A549 (cell line): Measurements from ENCODE around the gene FAM171A1.

Experiments used
- CHD2 ChIP-seq: fragments of 150-350 bp; IDR thresholded peaks from 2 replicates; pipeline ENCODE4 v1.6.1; 2014; ENCODE audit warnings: low read length; ENCODE audit not compliant: partially characterized antibody
- CHD4 ChIP-seq: fragments of 200-600 bp; sonication (generic); IDR thresholded peaks from 2 replicates; pipeline ENCODE4 v1.6.1; 2016; ENCODE audit warnings: antibody characterized with exemption, mild to moderate bottlenecking, borderline replicate concordance
- EP300 ChIP-seq, 2 experiments: fragments of >200 bp; sonication (Bioruptor Twin); formaldehyde crosslinking; IDR thresholded peaks; 2 replicates in 1 of 2; 3 replicates in 1 of 2; pipeline ENCODE4 v1.6.1; 2016 to 2017
- JUN ChIP-seq, 2 experiments: fragments of >200 bp; sonication (Bioruptor Twin); formaldehyde crosslinking; IDR thresholded peaks; 2 replicates in 1 of 2; 3 replicates in 1 of 2; pipeline ENCODE4 v1.6.1; 2016 to 2017
- MYC ChIP-seq: IDR thresholded peaks from 2 replicates; pipeline ENCODE4 v1.6.1; 2012; ENCODE audit warnings: mild to moderate bottlenecking, inconsistent platforms, low read length, improper control_type of control experiment, borderline replicate concordance
- POLR2A ChIP-seq: IDR thresholded peaks from 2 replicates; pipeline ENCODE4 v1.6.1; 2012; ENCODE audit warnings: mild to moderate bottlenecking, low read length
- SMC3 ChIP-seq: fragments of >200 bp; sonication (Bioruptor Twin); formaldehyde crosslinking; IDR thresholded peaks from 3 replicates; pipeline ENCODE4 v1.6.1; 2018; ENCODE audit warnings: inconsistent platforms

DNA sequence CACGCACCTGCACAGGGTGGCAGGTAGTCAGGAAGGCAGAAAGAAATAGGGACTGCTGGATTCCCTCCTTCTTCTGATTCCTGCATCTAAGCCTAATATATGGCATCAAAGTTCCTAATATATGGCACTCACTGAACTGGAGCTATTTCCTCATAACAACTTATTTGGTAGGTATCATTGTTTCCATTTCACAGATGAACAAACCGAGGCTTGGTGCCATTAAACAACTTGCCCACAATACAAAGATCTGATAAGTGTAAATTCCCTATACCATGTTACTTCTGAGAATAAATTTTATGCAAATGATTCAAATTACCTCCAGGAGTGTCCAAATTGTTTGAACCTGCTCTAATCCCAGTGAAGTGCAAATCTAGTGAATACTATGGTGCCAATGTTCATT, 2.1 kb upstream of the FAM171A1 start:
- TF ChIP-seq POLR2A (no peak), JUN (IDR thresholded peaks at IDR 0.05) (no peak), CHD4 (no peak), SMC3 (no peak), CHD2 (no peak), MYC (no peak), EP300 (IDR thresholded peaks at IDR 0.05) (no peak)
